GM18867 (cell line): ENCODE data around the gene SLC25A39.

Source experiments
- ATAC-seq: cut with Tn5 transposase; IDR thresholded peaks from one replicate; pipeline ENCODE4 v1.9.1; 2021; ENCODE audit warnings: mild to moderate bottlenecking, moderate library complexity; ENCODE audit not compliant: unreplicated experiment

SLC25A39 gene

GRCh38 chr17:44280392-44280937 lies 44.2 kb downstream of the SLC25A39 start:
- ATAC-seq, result no peak

DNA sequence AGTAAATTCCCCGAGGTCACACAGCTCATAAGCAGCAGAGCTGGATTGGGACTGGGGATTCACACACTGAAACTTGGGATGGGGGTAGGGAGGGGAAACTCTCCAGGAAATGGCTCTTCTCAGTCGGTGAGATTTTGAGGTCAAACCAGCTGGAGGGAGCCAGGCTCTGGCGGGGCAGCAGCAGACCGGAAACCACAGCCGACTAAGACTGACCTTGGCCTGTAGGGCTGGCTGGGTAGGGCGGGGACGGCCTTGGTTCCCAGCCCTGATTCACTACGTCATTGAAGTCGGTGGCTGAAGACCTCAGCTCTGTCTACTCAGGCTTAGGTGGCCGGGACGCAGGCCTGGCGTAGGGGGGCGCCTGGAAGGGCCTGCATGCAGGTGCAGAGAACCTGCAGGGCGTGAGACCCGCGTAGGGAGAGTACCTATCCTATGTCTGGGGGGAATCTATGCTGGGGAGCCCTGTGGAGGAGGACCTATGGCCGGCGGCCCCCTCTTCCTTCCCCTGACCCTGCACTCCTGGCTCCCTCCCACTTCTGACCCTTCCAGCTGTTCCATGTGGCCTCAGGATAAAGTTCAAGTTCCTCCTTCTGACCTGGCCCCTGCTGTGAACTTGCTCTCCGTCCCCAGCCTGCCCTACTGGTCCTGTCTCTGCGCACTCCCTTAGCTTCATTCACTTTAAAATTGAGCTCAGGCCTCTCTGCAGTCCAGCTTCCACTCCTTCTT lies 44.8 kb downstream of the SLC25A39 start:
- ATAC-seq, result peak; percentile 72

GRCh38 chr17:44279346-44279665 lies 45.3 kb downstream of the SLC25A39 start:
- ATAC-seq, result no peak

DNA sequence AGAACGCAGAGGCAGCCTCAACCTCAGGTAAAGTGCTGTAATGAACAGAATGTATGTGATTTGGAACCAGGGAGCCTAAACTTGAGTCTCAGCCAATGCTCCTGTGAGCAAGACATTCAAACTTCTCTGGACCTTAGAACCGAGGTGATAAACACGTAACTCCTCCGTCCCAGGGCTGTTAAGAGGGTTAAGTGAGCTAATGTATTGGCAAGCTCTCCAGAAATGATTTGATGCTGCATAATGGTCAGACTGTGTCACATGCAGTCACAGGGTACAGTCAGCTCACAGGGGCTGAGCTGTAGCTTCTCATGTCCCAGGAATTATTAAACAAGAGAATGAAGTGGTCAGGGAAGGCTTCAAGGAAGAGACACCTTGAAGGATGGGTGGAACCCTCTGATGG lies 46.6 kb downstream of the SLC25A39 start:
- ATAC-seq, result no peak

GRCh38 chr17:44273607-44274006 lies 51.0 kb downstream of the SLC25A39 start:
- no peak for ATAC-seq

- ATAC-seq, result no peak
Observed at GRCh38 chr17:44272954-44273353, 51.7 kb downstream of the SLC25A39 start.

DNA sequence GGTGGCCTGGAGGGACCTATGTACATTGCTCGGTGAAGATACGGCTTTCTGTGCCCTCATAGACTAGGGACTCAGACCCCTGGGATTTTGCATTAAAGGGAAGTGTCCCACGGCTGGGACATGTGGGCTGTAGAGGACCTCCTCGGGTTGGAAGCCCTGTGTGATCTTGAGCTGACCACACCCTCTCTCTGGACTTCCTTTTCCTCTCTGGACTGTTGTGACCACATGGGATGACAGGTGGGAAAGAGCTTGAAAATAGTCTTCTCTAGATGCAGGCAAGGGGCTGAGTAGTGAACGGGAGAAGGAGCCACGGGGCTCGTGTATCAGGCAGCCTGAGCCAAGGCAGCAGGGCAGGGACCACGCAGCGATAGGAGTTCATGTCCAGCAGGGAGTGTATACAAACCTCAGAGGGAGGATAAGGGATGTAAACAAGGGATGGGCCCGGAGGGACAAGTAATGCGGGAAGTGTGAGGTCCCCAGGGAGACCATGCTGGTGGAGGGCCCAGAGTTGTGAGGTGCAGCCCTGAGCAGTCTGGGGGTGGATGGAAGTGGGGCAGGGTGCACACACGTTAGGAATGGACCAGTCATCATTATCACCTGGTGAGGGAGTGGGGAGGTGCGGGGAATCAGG lies 52.2 kb downstream of the SLC25A39 start:
- no peak for ATAC-seq
